WTC11 (cell line): ENCODE measurements around the gene KRABD2.

ENCODE experiments used
- ATAC-seq: fragments of 200-7000 bp; cut with Tn5 transposase; 2 replicates; pipeline ENCODE4 v1.10.0; 2021; ENCODE audit warnings: mild to moderate bottlenecking, moderate library complexity
- CTCF ChIA-PET: fragments of 300-600 bp; sonication (Branson Sonifier 250); formaldehyde crosslinking; loops from one replicate; lab custom pipeline; 2021; ENCODE audit warnings: antibody characterized with exemption; lab: Charles Lee
- POLR2A ChIA-PET: fragments of 350-600 bp; sonication (Branson Sonifier 250); formaldehyde crosslinking; loops from one replicate; lab custom pipeline; 2021; ENCODE audit warnings: antibody characterized with exemption; lab: Charles Lee
- DNase-seq: peaks from one replicate; pipeline ENCODE4 v3.0.0; 2021; ENCODE audit warnings: low spot score
- H3K27ac Mint-ChIP-seq: 2 replicates; pipeline ENCODE4 v1.8.0; 2021; ENCODE audit warnings: mixed read lengths
- H3K27me3 Mint-ChIP-seq: 2 replicates; pipeline ENCODE4 v1.8.0; 2021; ENCODE audit warnings: low read depth, mild to moderate bottlenecking, moderate library complexity, mixed read lengths
- H3K36me3 Mint-ChIP-seq: 2 replicates; pipeline ENCODE4 v1.8.0; 2021; ENCODE audit warnings: mixed read lengths
- H3K4me1 Mint-ChIP-seq: 2 replicates; pipeline ENCODE4 v1.8.0; 2022; ENCODE audit warnings: mixed read lengths
- H3K4me3 Mint-ChIP-seq: 2 replicates; pipeline ENCODE4 v1.8.0; 2021; ENCODE audit warnings: mild to moderate bottlenecking, moderate library complexity, mixed read lengths
- H3K9me3 Mint-ChIP-seq: 2 replicates; pipeline ENCODE4 v1.8.0; 2021; ENCODE audit warnings: mixed read lengths
- AFF4 ChIP-seq: sonication (generic); formaldehyde crosslinking; IDR thresholded peaks from 2 replicates; pipeline ENCODE4 v1.8.1; 2023; ENCODE audit warnings: mild to moderate bottlenecking, missing genetic modification reagents, borderline replicate concordance
- ATF1 ChIP-seq: sonication (generic); formaldehyde crosslinking; IDR thresholded peaks from 2 replicates; pipeline ENCODE4 v1.8.1; 2023; ENCODE audit warnings: mild to moderate bottlenecking, moderate library complexity, missing genetic modification reagents
- CTCF ChIP-seq: fragments of 200-600 bp; IDR thresholded peaks from 2 replicates; pipeline ENCODE4 v1.8.0; 2022; ENCODE audit warnings: antibody characterized with exemption
- E2F5 ChIP-seq: sonication (generic); formaldehyde crosslinking; IDR thresholded peaks from 2 replicates; pipeline ENCODE4 v1.8.1; 2022; ENCODE audit warnings: mild to moderate bottlenecking, moderate library complexity, missing genetic modification reagents
- ELF4 ChIP-seq: sonication (generic); formaldehyde crosslinking; IDR thresholded peaks from 2 replicates; pipeline ENCODE4 v1.8.1; 2022; ENCODE audit warnings: low read depth, mild to moderate bottlenecking, moderate library complexity, missing genetic modification reagents
- IRF2 ChIP-seq: sonication (generic); formaldehyde crosslinking; IDR thresholded peaks from 2 replicates; pipeline ENCODE4 v1.8.0; 2022; ENCODE audit warnings: low read depth, missing genetic modification reagents, borderline replicate concordance
- MAX ChIP-seq: sonication (generic); formaldehyde crosslinking; IDR thresholded peaks from 2 replicates; pipeline ENCODE4 v1.8.0; 2022; ENCODE audit warnings: mild to moderate bottlenecking, missing genetic modification reagents
- MLX ChIP-seq: sonication (generic); formaldehyde crosslinking; IDR thresholded peaks from 2 replicates; pipeline ENCODE4 v1.8.1; 2023; ENCODE audit warnings: mild to moderate bottlenecking, missing genetic modification reagents, moderate library complexity
- MXD4 ChIP-seq: fragments of 250-450 bp; sonication (Bioruptor Pico); IDR thresholded peaks from 2 replicates; pipeline ENCODE4 v1.8.0; 2021; ENCODE audit warnings: mild to moderate bottlenecking, moderate library complexity, borderline replicate concordance
- TEAD4 ChIP-seq: sonication (generic); formaldehyde crosslinking; IDR thresholded peaks from 2 replicates; pipeline ENCODE4 v1.8.0; 2022; ENCODE audit warnings: mild to moderate bottlenecking, missing genetic modification reagents
- USF2 ChIP-seq: sonication (generic); formaldehyde crosslinking; IDR thresholded peaks from 2 replicates; pipeline ENCODE4 v1.8.1; 2023; ENCODE audit warnings: mild to moderate bottlenecking, missing genetic modification reagents, moderate library complexity
- ZBTB21 ChIP-seq: sonication (generic); formaldehyde crosslinking; IDR thresholded peaks from 2 replicates; pipeline ENCODE4 v1.8.1; 2023; ENCODE audit warnings: mild to moderate bottlenecking, missing genetic modification reagents, borderline replicate concordance
- ZBTB43 ChIP-seq: sonication (generic); formaldehyde crosslinking; IDR thresholded peaks from 2 replicates; pipeline ENCODE4 v1.8.1; 2023; ENCODE audit warnings: mild to moderate bottlenecking, missing genetic modification reagents
- ZNF512 ChIP-seq: sonication (generic); formaldehyde crosslinking; IDR thresholded peaks from 2 replicates; pipeline ENCODE4 v1.8.1; 2022; ENCODE audit warnings: missing genetic modification reagents, borderline replicate concordance
- ZNF671 ChIP-seq: fragments of 250-450 bp; sonication (Bioruptor Pico); IDR thresholded peaks from 2 replicates; pipeline ENCODE4 v1.8.0; 2021; ENCODE audit warnings: mild to moderate bottlenecking

KRABD2 gene

GRCh38 chr17:8332128-8332527 lies 44.4 kb downstream of the KRABD2 start:
- H3K27me3 Mint-ChIP-seq, result peaks cover 13% of the 10 kb centered on the region
- ATAC-seq (no peak), DNase-seq (no peak)
- ChIA-PET CTCF (interaction anchor here (0.7 kb wide), 1 partner anchor 78 kb away, joined by 3 read pairs; no protein-coding TSS in a partner anchor), POLR2A (no interaction called here)
- no peaks in the 10 kb centered on the region; the same call in 1 of the 2 replicates for H3K9me3 Mint-ChIP-seq
- H3K36me3 Mint-ChIP-seq, result no peaks in the 10 kb centered on the region
- peaks cover 2% of the 10 kb centered on the region; the same call in 1 of the 2 replicates for H3K4me1 Mint-ChIP-seq
- H3K4me3 Mint-ChIP-seq, result no peak overlapping the region
- no peak overlapping the region for H3K27ac Mint-ChIP-seq
- TF ChIP-seq USF2 (CRISPR knock-in tag) (no peak), MXD4 (CRISPR knock-in tag) (no peak), AFF4 (no peak), ZNF512 (no peak), MAX (CRISPR knock-in tag) (no peak), IRF2 (CRISPR knock-in tag) (no peak), ZBTB43 (no peak), E2F5 (CRISPR knock-in tag) (no peak), MLX (CRISPR knock-in tag) (no peak), ATF1 (CRISPR knock-in tag) (no peak), ELF4 (CRISPR knock-in tag) (no peak), ZNF671 (CRISPR knock-in tag) (no peak), ZBTB21 (CRISPR knock-in tag) (no peak), TEAD4 (CRISPR knock-in tag) (no peak)

GRCh38 chr17:8327303-8327649 lies 49.2 kb downstream of the KRABD2 start:
- H3K36me3 Mint-ChIP-seq, result no peaks in the 10 kb centered on the region
- ChIA-PET CTCF (interaction anchor here (0.7 to 3.8 kb wide), 10 partner anchors 8 to 337 kb away, joined by 3 to 34 read pairs (median 8); partner anchors contain the start of genes KRABD2, ODF4, RANGRF and SLC25A35), POLR2A (interaction anchor here (0.9 to 2.0 kb wide), 3 partner anchors 32 to 49 kb away, joined by 3 to 15 read pairs (median 8); partner anchors contain the start of genes KRABD2 and SLC25A35)
- peak overlapping the region; percentile 72 for H3K4me3 Mint-ChIP-seq
- H3K27ac Mint-ChIP-seq, result no peak overlapping the region
- DNase-seq (no peak), ATAC-seq (peak; percentile 38)
- TF ChIP-seq CTCF, result no peak
- TF ChIP-seq ZBTB43, result peak; percentile 34; the same call in 1 of the 2 replicates
- TF ChIP-seq MAX (CRISPR knock-in tag), result peak; percentile 45; the same call in 1 of the 2 replicates
- H3K27me3 Mint-ChIP-seq, result peaks cover 35% of the 10 kb centered on the region
- no peaks in the 10 kb centered on the region; the same call in 1 of the 2 replicates for H3K9me3 Mint-ChIP-seq
- H3K4me1 Mint-ChIP-seq, result peaks cover 19% of the 10 kb centered on the region
